GM10847 (cell line): ENCODE results near the gene VWA3B.

ENCODE experiments used
- POLR2A ChIP-seq: IDR thresholded peaks from 2 replicates; pipeline ENCODE4 v1.6.1; 2011; ENCODE audit not compliant: insufficient read length; ENCODE audit errors: extremely low read depth

VWA3B gene

DNA sequence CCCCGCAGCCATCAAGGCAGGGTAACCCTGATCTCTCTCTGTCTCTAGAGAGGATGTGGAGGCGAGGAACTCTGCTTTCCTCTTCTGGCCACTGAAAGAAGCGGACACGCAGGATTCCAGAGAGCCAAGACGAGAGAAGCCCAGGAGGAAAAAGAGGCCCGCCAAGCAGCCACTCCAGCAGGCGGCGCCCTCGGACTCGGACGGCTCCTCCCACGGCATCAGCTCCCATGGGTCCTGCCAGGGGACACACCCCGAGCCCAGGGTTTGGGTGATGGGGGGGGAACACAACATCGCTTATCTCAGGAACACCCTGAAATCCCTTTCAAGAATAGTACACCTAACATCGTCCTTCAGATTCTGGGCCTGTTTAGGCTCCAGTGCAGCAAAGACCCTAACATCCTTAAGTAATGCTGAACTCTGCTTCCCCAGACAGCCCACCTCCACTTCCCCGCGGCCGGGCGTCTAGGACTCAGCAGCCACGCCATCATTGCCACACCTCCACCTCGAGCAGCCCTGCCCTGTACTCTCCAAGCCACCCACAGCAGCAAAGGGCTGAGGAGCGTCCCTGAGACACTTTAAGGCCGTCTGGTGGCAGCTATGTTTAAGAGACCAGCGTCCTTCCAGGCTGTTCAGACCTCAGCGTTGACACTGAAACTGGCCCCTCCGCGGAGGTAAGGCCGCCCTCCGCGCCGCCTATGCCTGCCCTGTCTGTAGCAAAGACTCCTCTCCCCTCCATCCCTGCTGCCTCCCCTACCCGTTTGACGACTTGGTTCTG, 225.0 kb downstream of the VWA3B start:
- no peak for TF ChIP-seq POLR2A

DNA sequence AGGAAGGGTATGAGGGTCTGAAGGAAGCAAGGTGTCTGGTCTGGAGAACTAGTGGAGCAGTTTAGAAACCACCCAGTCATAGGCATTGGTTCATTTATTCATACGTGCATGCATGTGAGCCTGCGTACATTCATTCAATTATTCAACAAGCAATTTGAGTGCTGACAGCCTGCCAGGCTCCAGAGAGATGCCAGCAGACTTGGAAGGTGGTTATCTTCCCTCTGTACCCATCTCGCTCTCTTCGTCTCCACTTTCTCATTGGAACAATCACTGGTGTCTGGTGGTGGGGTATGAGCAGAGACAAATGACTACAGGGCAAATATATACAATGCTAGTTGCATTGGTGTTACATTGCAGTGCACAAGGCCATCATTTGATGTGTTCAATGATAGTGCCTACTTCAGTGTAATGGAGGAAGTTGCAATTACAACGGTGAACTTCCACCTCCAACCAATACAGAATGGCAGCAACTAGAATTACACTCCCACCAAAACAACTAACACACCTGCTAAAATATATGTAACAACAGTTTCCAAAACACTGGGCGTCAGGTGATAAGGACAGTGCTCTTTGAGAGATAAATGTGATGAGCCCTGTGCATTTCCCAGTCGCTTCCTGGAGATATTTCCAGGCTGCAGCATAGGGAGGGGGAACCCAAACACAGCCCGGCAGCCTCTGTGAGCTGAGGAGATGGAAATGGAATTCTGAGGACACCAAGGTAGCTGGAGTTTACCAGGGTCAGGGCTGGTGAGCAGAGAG, 226.7 kb downstream of the VWA3B start:
- no peak for TF ChIP-seq POLR2A

DNA sequence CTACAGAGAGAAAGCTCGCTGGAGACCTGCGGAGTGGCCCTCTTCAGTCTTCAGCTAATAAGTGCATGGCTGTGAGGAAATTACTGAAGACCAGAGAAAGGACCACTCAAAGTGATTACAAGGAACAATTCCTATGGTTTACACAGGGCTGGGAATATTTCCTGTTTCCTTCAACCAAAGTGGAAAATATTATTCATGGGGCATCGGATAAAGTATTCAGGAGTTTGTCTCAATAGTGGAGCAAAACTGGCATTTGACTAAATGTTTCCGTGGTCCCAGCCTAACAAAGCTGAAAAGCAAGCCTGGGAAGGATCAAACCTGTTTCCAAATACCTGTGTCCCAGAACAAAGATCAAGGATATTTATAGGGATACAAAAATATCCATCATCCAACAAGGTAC, 227.3 kb downstream of the VWA3B start:
- TF ChIP-seq POLR2A = no peak

DNA sequence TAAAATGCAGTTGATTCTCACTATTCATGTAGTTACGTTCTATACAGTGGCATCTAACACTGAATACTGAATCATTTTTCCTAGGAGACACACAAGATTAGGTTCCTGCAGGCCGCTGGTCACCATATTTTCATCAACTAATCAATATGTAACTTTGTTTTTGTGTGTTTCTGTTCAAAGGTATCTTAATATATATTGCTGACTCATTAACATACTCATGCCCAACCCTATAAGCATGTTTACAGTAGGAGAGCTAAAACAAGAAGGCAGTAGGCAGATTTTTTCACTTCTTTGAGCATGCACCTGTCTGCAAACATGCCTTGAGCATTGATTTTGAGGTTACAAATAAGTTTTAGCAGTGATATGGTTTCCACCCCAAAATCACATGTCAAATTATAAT, 229.0 kb downstream of the VWA3B start:
- no peak for TF ChIP-seq POLR2A

DNA sequence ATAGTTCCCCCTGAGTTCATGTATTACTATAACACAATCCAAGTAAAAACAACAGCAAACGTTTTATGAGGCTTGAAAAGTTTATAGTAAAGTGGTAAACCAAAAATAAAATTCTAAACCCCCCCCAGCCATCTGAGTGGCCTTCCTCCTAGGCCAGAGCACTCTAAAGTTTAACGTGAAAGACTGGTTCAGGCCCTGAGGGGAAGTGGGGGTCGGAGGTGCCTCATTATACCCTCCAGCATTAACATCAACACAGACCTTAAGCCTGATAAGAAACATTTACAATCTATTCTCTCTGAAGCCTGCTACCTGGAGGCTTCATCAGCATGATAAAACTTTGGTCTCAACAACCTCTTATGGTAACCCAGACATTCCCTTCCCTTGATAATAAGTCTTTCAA, 230.2 kb downstream of the VWA3B start:
- no peak for TF ChIP-seq POLR2A

DNA sequence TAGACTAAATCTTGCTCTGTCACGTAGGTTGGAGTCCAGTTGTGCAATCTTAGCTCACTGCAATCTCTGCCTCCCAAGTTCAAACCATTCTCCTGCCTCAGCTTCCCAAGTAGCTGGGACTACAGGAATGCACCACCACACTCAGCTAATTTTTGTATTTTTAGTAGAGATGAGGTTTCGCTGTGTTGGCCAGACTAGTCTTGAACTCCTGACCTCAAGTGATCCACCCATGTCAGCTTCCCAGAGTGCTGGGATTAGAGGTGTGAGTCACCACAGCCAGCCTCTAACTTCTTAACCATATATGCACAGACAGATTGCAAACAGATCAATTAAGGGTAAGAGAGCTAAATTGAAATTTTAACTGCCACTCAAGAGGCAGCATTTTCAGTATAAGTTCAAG, 237.2 kb downstream of the VWA3B start:
- TF ChIP-seq POLR2A = no peak

DNA sequence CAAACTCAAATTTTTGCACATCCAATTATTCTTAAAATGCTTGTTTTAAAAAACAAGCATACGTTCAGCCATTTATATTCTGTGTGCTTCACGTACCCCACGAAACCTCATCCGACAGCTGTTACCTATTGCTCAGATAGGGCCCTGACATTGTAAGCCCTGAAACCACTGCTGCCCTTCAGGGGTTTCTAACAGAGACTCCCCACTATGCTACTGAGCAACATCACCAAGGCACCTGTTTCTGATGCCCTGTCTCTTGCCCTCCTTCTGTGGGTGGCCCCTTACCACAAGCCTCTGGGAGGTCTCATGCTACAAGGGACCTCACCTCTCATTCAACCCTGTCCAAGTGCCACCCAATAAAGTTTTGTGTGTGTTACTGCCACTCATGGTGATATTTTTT, 240.8 kb downstream of the VWA3B start:
- TF ChIP-seq POLR2A = no peak

DNA sequence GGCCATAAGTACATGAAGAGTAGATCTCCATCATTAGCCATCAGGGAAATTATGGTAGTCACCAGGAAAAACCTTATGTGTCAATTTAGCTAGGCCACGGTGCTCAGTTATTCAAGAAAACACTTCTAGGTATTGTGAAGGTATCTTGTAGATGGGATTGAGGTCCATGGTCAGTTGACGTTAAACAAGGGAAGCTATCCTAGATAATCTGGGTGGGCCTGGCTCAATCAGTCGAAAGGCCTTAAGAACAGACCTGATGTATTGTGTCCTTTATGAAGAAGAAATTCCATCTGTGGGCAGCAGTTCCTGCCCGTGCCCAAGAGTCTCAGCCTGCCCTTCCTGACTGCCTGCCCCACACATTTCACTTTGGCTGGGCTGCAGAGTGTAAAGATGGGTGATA, 242.6 kb downstream of the VWA3B start:
- TF ChIP-seq POLR2A = no peak

DNA sequence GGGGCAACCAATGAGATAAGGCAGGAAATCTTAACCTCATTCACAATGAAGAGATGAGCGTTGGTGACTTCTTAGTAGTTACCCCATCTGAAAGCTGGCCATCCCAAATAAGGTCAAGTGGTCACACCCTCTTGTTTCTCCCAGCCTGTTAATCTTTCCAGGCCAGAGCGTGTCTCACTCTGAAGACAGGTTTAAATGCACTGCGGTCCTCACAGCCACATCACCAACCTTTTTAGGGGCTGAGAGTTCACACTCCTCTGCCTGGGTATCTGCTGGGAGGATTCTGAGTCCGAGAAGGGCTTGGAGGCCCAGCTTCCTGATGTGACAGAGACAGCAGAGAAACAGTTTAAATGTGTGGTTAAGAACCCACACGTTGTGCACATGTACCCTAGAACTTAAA, 246.0 kb downstream of the VWA3B start:
- TF ChIP-seq POLR2A = no peak

DNA sequence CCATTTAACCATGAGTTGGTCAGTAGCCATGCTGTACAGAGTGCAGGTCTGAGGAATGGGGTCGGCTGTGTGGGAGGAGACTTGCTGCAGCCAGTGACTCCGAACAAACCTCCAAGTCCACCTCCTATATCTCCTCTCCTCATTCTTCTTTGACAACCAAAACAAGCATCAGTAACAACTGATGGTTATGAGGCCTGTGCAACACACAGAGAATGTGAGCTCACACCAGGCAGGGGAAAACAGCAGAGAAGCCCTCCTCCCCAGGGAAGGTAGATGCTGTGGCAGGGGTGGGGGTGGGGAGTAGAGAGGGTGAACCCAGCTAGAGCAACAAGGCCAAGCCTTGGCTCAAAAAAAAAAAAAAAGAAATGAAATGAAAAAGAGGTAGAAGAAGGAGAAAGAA, 247.0 kb downstream of the VWA3B start:
- no peak for TF ChIP-seq POLR2A

DNA sequence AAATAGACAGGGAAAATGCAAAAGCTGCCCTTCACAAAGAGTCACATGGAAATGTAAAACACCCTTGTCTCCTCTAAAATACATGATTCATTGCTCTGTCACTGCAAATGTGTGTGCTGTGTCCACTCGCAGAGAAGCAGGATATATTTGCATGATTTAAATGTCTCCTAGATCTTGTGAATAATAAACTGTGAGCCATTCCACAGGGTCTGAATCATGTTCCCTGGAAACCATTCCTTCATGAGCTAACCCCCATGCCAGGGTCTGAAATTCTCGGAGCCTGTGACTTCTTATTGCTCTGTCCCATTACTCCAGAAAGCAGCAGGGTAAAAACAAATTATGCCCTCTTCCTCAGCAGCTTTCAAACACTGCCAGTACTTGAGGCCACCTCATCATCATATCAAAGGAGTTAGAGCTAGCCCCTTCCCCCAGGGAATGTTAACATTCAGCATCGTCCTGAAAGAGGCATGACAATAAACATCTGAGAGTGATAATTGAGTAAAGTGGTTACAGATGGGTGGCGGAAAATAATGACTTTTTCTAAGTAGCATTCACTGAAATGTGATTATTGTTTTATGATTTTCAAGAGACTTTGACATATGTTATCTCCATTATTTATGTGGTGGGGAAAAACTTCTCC, 247.6 kb downstream of the VWA3B start:
- no peak for TF ChIP-seq POLR2A

DNA sequence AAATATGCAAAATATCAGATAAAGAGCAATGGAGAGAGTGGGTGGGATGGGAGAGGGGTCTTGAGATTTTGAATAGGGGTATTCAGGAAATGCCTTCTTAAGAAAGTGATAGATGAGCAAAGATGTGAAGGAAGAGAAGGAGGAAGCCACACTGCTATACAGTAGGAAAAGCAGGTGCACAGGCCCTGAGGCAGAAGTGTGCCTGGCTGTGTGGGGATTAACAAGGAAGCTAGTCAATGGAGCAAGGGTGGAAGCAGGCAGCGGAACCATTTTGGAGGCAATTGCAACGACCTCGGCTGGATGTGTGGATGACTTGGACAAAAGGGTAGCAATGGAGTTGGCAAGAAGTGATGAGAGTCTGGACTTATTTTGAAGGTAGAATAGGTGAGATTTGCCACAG, 248.3 kb downstream of the VWA3B start:
- TF ChIP-seq POLR2A = no peak

DNA sequence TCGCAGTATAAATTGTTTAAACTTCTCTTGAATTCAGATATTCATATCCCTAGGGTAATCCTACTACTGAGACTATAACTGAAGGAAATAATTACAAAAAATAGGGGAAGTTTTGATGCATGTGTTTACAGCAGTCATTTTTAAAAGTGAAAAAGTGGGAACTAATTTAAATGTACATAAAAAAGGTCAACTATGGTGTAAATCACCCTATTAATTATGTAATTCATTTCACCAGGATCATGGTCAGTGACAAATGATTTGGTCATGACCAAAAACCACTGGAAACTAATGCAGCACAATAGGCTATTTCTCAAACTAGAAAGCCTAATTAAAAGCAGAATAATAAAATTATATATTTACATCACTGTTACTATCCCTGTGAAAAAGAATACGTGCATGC, 254.3 kb downstream of the VWA3B start:
- no peak for TF ChIP-seq POLR2A

DNA sequence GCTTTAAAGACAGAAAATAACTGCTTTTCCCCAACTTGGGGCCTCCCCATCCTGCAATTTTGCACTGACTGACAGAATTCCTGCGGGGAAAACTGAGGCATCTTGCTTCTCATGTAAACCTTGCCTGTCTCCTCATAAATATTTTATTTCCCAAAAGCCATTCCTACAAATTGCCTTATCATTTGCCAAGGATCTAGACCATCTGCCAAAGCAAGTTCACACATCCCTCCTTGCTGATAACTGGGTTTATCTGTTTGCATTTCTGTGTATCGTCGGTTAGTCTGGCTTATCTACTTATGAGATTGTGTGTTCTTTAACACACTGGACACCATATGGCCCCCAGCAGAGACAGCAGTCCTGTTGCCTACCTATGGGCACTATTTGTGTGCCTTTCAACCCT, 256.3 kb downstream of the VWA3B start:
- TF ChIP-seq POLR2A = no peak

DNA sequence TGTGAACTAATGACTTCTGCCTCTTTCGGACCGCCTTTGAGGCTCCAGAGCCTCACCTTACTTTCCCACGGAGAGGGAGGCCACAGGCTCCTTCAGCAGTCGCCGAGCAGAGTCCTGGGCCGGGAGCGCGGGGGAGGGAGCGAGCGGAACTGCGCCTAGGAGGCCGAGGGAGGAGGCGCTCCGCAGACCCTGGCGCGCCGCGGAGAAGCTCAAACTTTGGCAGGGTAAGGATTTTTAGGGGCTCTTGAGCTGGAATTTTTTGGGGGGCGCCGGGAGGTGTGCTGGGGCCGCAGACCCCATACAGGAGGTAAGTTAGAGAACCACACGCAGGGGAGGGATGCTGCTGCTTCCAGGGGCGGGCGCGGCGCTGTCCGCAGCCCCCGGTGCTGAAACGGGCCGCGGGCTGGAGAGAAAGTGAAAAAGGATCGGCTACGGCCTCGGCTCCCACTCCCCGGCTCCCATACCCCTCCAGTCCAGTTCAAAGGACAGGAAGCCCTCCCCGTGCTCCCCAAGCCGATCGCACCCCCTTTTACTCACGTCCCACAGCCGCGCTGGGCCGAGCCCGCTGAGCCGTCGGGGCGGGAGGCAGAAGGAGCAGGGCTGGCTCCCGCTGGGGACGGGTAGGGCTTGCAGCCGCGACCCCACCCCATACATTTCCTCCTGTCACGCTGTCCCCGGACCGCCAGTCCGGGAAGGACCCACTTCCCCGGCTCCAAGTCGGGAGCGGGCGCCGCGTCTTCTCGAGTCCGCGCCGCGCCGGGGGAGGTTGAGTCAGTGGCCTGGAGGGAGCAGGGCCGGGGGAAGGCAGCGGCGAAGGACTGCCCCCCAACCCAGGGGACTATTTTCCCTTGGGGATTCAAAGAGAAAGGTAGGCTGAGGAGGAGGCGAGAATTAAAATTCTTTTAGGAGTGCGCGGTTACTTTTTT, 259.6 kb downstream of the VWA3B start, which contains the start of gene CNGA3:
Gene CNGA3, plus strand, starts transcription at position 146 of the 926 bp plus-strand sequence. CDS start 23,520 bp downstream, outside the sequence.
- no peak for TF ChIP-seq POLR2A
